Testis (tissue), 2 donors: ENCODE data around the gene ATAD3C.

Experiments used
- CTCF ChIP-seq, 3 experiments: fragments of 450-650 bp in 2 of 3; fragments of 200-600 bp in 1 of 3; sonication (generic) in 1 of 3; IDR thresholded peaks; one replicate each; pipeline ENCODE4 v1.5.1; 2016 to 2019; ENCODE audit warnings: antibody characterized with exemption in 3 of 3, mild to moderate bottlenecking in 2 of 3, moderate library complexity in 1 of 3
- POLR2A ChIP-seq: fragments of 450-650 bp; IDR thresholded peaks from one replicate; pipeline ENCODE4 v1.6.1; 2017; ENCODE audit warnings: antibody characterized with exemption, mild to moderate bottlenecking, moderate library complexity

- TF ChIP-seq CTCF (IDR thresholded peaks at IDR 0.05) (no peak), POLR2A (no peak)
These were observed 24.8 kb upstream of the ATAD3C start for GRCh38 chr1:1424707-1425106.
